ENCODE data around the gene IRAK1. TPM values are rescaled to one million over a fixed set of nuclear protein-coding genes. Genes with fewer than 3 reads are reported as not detected.

IRAK1 gene
- total RNA-seq, 1 experiment from 2014 or later = 92.3 TPM

- POLR2A ChIA-PET = no interaction called here
- no peaks in the 10 kb centered on the region for H3K9me2 ChIP-seq (ENCODE audit: insufficient read depth)
- intact Hi-C loops (cut with micrococcal nuclease) = no loop called here
- ATAC-seq (no peak), DNase-seq (ENCODE audit: low read depth, low spot score) (no peak)
- no TSS peak for BruUV-seq (replicated peaks)
- H4K20me1 ChIP-seq (ENCODE audit: insufficient read depth) = no peaks in the 10 kb centered on the region
- no peak for TF ChIP-seq SRF (IDR thresholded peaks at IDR 0.05; ENCODE audit: low read depth)
- no peak for TF ChIP-seq ZFX (IDR thresholded peaks at IDR 0.05)
- no peak for TF ChIP-seq POLR2AphosphoS5 (IDR thresholded peaks at IDR 0.05; ENCODE audit: low read depth, low read length)
- no peak for TF ChIP-seq ATF3 (IDR thresholded peaks at IDR 0.05)
- no peak for TF ChIP-seq ZBTB33 (IDR thresholded peaks at IDR 0.05; ENCODE audit: extremely low read depth, insufficient replicate concordance, low read length)
- TF ChIP-seq CEBPB (IDR thresholded peaks at IDR 0.05; ENCODE audit: low read depth) = no peak
- no peaks in the 10 kb centered on the region for H3K9me3 ChIP-seq (ENCODE audit: control insufficient read depth in 1 of 2, insufficient read depth in 1 of 2, low read depth in 1 of 2, low read length in 2 of 2)
- RAD21 ChIA-PET (ENCODE audit: low non-redundant PET in 1 of 2, low total read pairs in 2 of 2, uncharacterized antibody in 2 of 2, unreplicated experiment in 2 of 2) = no interaction called here
- H3K4me3 ChIP-seq (replicated peaks in 1 of 2; ENCODE audit: low read depth in 1 of 2, low read length in 2 of 2) = no peak overlapping the region
- no peaks in the 10 kb centered on the region for H3K4me1 ChIP-seq (ENCODE audit: control insufficient read depth in 1 of 2, insufficient read depth in 2 of 2, low read length in 2 of 2)
- H3K79me2 ChIP-seq (ENCODE audit: insufficient read depth, low read length) = no peaks in the 10 kb centered on the region; the same call in 1 of the 2 replicates
- H3K4me2 ChIP-seq (ENCODE audit: low read length) = no peak overlapping the region
- H2AFZ ChIP-seq (ENCODE audit: low read depth, low read length, poor library complexity, severe bottlenecking) = no peak overlapping the region
- H3K36me3 ChIP-seq (ENCODE audit: control insufficient read depth in 1 of 2, insufficient read depth in 2 of 2, low read length in 2 of 2) = no peaks in the 10 kb centered on the region; a peak in 1 of 4 replicates
- CTCF ChIA-PET = no interaction called here
- no peak overlapping the region for H3K9ac ChIP-seq (ENCODE audit: low read length)
- no peaks in the 10 kb centered on the region for H3K27me3 ChIP-seq (ENCODE audit: insufficient read depth, low read length)
- no peak overlapping the region for H3K27ac ChIP-seq (ENCODE audit: low read depth, low read length)
Observed at GRCh38 chrX:154030715-154031305, 11.1 kb upstream of the IRAK1 start.

DNA sequence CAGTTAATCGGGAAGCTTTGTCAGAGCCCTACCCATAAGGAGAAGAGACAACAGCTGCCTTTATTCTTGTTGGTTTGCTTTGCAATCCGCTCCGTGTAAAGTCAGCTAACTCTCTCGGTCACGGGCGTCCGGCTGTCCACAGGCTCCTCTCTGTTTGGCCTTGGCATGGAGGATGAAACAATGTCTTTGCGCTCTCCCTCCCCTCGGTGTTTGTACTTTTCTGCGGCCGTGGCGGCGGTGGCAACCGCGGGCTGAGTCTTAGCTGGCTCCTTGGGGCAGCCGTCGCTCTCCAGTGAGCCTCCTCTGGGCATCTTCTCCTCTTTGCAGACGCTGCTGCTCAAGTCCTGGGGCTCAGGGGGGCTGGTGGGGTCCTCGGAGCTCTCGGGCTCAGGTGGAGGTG is 10.6 kb upstream of the IRAK1 start:
- no peaks in the 10 kb centered on the region for H3K27me3 ChIP-seq (ENCODE audit: insufficient read depth, low read length)
- H4K20me1 ChIP-seq (ENCODE audit: insufficient read depth) = no peaks in the 10 kb centered on the region
- ATAC-seq (no peak), DNase-seq (ENCODE audit: low read depth, low spot score) (no peak)
- no peak overlapping the region for H3K4me3 ChIP-seq (replicated peaks in 1 of 2; ENCODE audit: low read depth in 1 of 2, low read length in 2 of 2)
- no peaks in the 10 kb centered on the region for H3K4me1 ChIP-seq (ENCODE audit: control insufficient read depth in 1 of 2, insufficient read depth in 2 of 2, low read length in 2 of 2)
- no peaks in the 10 kb centered on the region for H3K9me3 ChIP-seq (ENCODE audit: control insufficient read depth in 1 of 2, insufficient read depth in 1 of 2, low read depth in 1 of 2, low read length in 2 of 2)
- no peaks in the 10 kb centered on the region; the same call in 1 of the 2 replicates for H3K79me2 ChIP-seq (ENCODE audit: insufficient read depth, low read length)
- no peak overlapping the region for H3K9ac ChIP-seq (ENCODE audit: low read length)
- RAD21 ChIA-PET (ENCODE audit: low non-redundant PET in 1 of 2, low total read pairs in 2 of 2, uncharacterized antibody in 2 of 2, unreplicated experiment in 2 of 2) = no interaction called here
- BruUV-seq (replicated peaks) = no TSS peak
- H3K4me2 ChIP-seq (ENCODE audit: low read length) = no peak overlapping the region
- TF ChIP-seq ATF3 (IDR thresholded peaks at IDR 0.05) (no peak), POLR2AphosphoS5 (IDR thresholded peaks at IDR 0.05; ENCODE audit: low read depth, low read length) (no peak), REST (IDR thresholded peaks at IDR 0.05; ENCODE audit: low read depth) (no peak), ZBTB33 (IDR thresholded peaks at IDR 0.05; ENCODE audit: extremely low read depth, insufficient replicate concordance, low read length) (no peak)
- no peak overlapping the region for H2AFZ ChIP-seq (ENCODE audit: low read depth, low read length, poor library complexity, severe bottlenecking)
- POLR2A ChIA-PET = no interaction called here
- CTCF ChIA-PET = no interaction called here
- intact Hi-C loops (cut with micrococcal nuclease) = no loop called here
- H3K36me3 ChIP-seq (ENCODE audit: control insufficient read depth in 1 of 2, insufficient read depth in 2 of 2, low read length in 2 of 2) = no peaks in the 10 kb centered on the region; a peak in 1 of 4 replicates
- H3K27ac ChIP-seq (ENCODE audit: low read depth, low read length) = no peak overlapping the region
- no peaks in the 10 kb centered on the region for H3K9me2 ChIP-seq (ENCODE audit: insufficient read depth)
